Pancreas (tissue), 10 donors: ENCODE results near the gene GNGT1. TPM values are rescaled to one million over a fixed set of nuclear protein-coding genes. Genes with fewer than 3 reads are reported as not detected.

Experiments used
- ATAC-seq, 4 donors: fragments of 200-7000 bp; cut with Tn5 transposase; one replicate each; pipeline versions ENCODE4 v1.8.0 to v1.9.1; 2020; ENCODE audit warnings: mild to moderate bottlenecking in 4 of 4, moderate library complexity in 4 of 4
- DNase-seq, 6 donors: peaks; one replicate each; pipeline ENCODE4 v3.0.0-alpha.2; 2020
- FAIRE-seq: peaks from 2 replicates; lab custom pipeline; 2012; peaks lifted over from hg19 to GRCh38; lab: Jason Lieb, UNC
- H3K27ac ChIP-seq, 4 donors: fragments of 200-600 bp; sonication (generic); 1 replicate in 3 of 4; 2 replicates in 1 of 4; pipeline versions ENCODE4 v1.5.0 to v1.8.0; 2020
- H3K27me3 ChIP-seq, 4 donors: fragments of 200-600 bp; one replicate each; pipeline ENCODE4 v1.8.0; 2021
- H3K36me3 ChIP-seq, 3 donors: fragments of 200-600 bp; sonication (generic) in 1 of 3; one replicate each; pipeline versions ENCODE4 v1.5.0 to v1.8.0; 2020 to 2021
- H3K4me1 ChIP-seq, 3 donors: fragments of 200-600 bp; one replicate each; pipeline ENCODE4 v1.8.0; 2021
- H3K4me3 ChIP-seq, 4 donors: fragments of 200-600 bp; sonication (generic) in 2 of 4; one replicate each; pipeline versions ENCODE4 v1.5.0 to v1.8.0; 2020 to 2021
- H3K9me3 ChIP-seq, 4 donors: fragments of 200-600 bp; one replicate each; pipeline ENCODE4 v1.8.0; 2021
- CTCF ChIP-seq, 4 donors: fragments of 200-600 bp; sonication (generic) in 3 of 4; IDR thresholded peaks; one replicate each; pipeline versions ENCODE4 v1.5.0 to v1.8.0; 2021; ENCODE audit warnings: antibody characterized with exemption in 4 of 4
- WGBS, 2 donors: extraction: QIAGEN DNeasy Blood & Tissue Kit; methylation state at CpG; one replicate each; pipeline ENCODE4 v1.1.7; 2013; 5-methylcytosine and 5-hydroxymethylcytosine counted together
- intact Hi-C, 3 donors: fragments of 100-400 bp; cut with DNase I; formaldehyde crosslinking; loops; one replicate each; pipeline versions ENCODE4 v1.11.1 to v1.14.2; 2022
- polyA plus RNA-seq, 2 donors: library from polyadenylated mRNA; stranded (reverse); fragments of 200-250 nt; gene quantifications; one replicate each; pipeline ENCODE4 v1.2.3, GENCODE V29; 2013
- total RNA-seq, 6 donors: library from RNA; stranded (reverse); fragmentation: NEBNext Ultra II Directional in 4 of 6; extraction: Animal tissue kit (Norgen Biotek cat#: 25700) in 4 of 6; gene quantifications; one replicate each; pipeline versions ENCODE4 v1.2.1 to v1.2.4, GENCODE V29; 2021 to 2023
- donor health status: healthy with polysubstance abuse.
- donor health status: DM: no; HTN: no; CAD: no; lungs with moderate emphysema.
- donor health status: DM: no; HTN: no; CAD: no.
- donor health status: control.
- donor health status: control.
- donor health status: Bipolar disorder and iron deficiency.
- donor health status: DM: yes; HTN: yes; CAD: no.
- donor health status: DM: no; HTN: no; CAD: no.
- donor health status: DM: no; HTN: no; CAD: no.
- donor health status: DM: yes; HTN: yes; CAD: no.

Gene GNGT1
- total and polyA plus RNA-seq, 8 donors = not detected

DNA sequence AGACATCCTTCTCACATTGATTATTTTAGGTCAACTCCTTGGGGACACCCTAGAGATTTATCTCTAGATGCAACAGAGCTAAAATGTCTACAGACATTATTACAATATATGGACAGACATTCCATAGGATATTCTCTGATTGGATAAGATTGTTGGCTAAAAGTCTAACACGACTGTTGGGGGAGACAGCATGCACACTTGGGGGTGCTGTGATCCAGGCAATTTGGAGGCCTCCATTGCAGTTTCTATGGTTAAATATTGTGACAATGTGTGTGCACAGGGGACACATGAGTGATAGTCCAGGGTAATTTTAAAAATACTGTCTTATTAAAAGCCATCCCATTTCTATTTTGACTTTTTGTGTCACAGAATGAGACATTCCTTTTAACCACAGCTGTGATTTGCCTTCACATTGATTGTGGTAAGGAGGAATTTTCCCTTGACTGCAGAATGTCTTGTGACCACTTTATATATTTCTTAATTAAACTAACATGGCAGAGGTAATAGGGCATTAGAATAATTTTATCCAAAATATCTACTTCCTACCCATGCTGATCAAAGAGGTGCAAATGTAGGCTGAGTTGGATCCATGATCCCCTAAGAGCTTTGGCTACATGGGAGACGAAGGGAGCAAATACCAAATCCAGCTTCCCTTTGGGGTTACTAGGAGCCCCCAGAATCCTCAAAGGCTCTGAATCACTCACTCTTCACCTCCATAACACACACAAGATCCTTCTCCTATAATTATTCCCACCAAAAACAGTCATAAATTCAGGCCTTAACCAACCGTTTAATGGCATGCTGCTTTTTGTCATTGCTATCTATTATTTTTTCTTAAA is 23.1 kb upstream of the GNGT1 start:
- no peak overlapping the region for H3K4me3 ChIP-seq
- FAIRE-seq (no peak), ATAC-seq (no peak), DNase-seq (no peak)
- H3K36me3 ChIP-seq = no peaks in the 10 kb centered on the region
- TF ChIP-seq CTCF (IDR thresholded peaks at IDR 0.05) = no peak
- WGBS, 2 donors = 79 to 85% methylated on average over 3 of the region's 3 CpGs
- no peaks in the 10 kb centered on the region for H3K9me3 ChIP-seq
- H3K27ac ChIP-seq = no peak overlapping the region
- no peaks in the 10 kb centered on the region for H3K4me1 ChIP-seq
- peaks cover 0 to 3% (median 0%) of the 10 kb centered on the region in 4 donors for H3K27me3 ChIP-seq
- intact Hi-C loops = no loop called here

DNA sequence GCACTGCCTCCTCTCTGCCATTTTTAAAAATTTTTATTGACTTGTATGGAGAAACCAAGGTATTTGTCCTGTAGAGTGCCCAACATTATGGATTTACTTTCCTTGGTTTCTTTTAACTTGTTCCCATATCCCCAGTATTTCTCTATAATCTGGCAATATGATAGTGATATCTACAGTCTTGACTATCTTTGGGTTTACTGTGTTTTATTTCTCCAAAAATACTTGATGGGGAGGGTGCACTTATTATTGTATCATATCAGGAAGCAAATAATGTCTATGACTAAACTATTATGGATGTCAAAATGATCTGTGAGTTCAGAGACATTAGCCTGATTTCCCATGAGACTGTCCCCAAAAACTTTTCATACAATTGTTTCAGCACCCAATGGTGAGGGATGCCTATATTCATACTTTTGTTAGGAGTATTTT is 22.4 kb upstream of the GNGT1 start:
- FAIRE-seq (no peak), DNase-seq (no peak), ATAC-seq (no peak)
- no peaks in the 10 kb centered on the region for H3K27me3 ChIP-seq
- H3K9me3 ChIP-seq = no peaks in the 10 kb centered on the region
- H3K27ac ChIP-seq = no peak overlapping the region
- no peaks in the 10 kb centered on the region for H3K36me3 ChIP-seq
- H3K4me3 ChIP-seq = no peak overlapping the region
- TF ChIP-seq CTCF (IDR thresholded peaks at IDR 0.05) = no peak
- no peaks in the 10 kb centered on the region for H3K4me1 ChIP-seq
- intact Hi-C loops = no loop called here

DNA sequence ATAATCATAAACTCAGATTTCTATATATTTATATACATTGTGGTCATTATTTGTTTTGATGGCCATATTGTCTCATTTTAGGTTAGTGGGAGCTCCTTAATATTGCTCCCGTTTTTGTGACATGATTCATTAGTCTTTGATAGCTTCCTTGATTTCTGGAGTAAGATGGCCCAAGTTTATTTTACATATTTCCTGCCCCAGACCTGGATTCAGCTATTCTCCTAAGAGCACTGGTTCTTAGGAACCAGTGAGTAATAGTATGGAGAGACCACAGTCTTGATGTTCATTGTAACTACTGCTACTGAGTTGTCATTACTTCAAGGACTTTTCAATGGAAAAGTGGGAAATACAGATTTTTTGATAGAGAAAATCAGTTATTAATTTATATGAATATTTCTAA is 21.8 kb upstream of the GNGT1 start:
- Histone ChIP-seq H3K36me3 (no peaks in the 10 kb centered on the region), H3K4me3 (no peak overlapping the region), H3K27me3 (no peaks in the 10 kb centered on the region), H3K4me1 (no peaks in the 10 kb centered on the region), H3K9me3 (no peaks in the 10 kb centered on the region), H3K27ac (no peak overlapping the region)
- ATAC-seq (no peak), FAIRE-seq (no peak), DNase-seq (no peak)
- no peak for TF ChIP-seq CTCF (IDR thresholded peaks at IDR 0.05)
- intact Hi-C loops = no loop called here
- 62 to 80% methylated on average over 1 of the region's 1 CpG for WGBS, 2 donors

DNA sequence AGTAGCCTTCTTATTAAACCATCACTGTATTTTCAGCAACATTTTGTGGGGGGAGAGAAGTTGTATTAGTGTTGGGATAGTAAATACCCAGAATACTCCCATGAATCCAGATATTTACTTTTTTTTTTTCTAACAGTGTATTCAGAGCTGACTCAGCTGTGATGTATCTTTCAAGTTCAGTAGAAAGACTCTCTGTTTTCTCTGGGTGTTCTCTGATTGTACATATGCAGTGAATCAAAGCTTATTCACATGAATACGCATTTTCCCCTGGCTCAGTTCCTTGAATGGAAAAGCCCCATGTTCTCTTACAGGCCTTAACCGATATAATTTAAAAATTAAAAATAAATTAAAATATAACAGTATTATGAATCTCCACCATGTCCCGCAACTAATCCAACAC is 17.1 kb upstream of the GNGT1 start:
- 79 to 89% methylated on average over 3 of the region's 3 CpGs for WGBS, 2 donors
- H3K4me1 ChIP-seq = no peaks in the 10 kb centered on the region

More for the DNA sequence above, 17.1 kb upstream of the GNGT1 start:
- FAIRE-seq (no peak), DNase-seq (no peak), ATAC-seq (no peak)
- Histone ChIP-seq H3K9me3 (no peaks in the 10 kb centered on the region), H3K4me3 (peak overlapping the region in 3 of 4 donors; percentile 36 to 54 (median 40)), H3K27ac (no peak overlapping the region), H3K36me3 (no peaks in the 10 kb centered on the region), H3K27me3 (no peaks in the 10 kb centered on the region)
- TF ChIP-seq CTCF (IDR thresholded peaks at IDR 0.05) = no peak
- intact Hi-C loops = no loop called here
